ENCODE data around the gene POR. TPM values are rescaled to one million over a fixed set of nuclear protein-coding genes. Genes with fewer than 3 reads are reported as not detected.

Gene POR
- total and polyA plus RNA-seq, 2 experiments from 2014 or later, result 106 to 220 TPM

GRCh38 chr7:75891815-75892411, 23.0 kb upstream of the POR start:
- H2AFZ ChIP-seq, result no peak overlapping the region
- H3K4me3 ChIP-seq, result no peak overlapping the region
- H3K9me3 ChIP-seq (ENCODE audit: low read depth), result no peaks in the 10 kb centered on the region
- H3K4me1 ChIP-seq (ENCODE audit: insufficient read depth), result peaks cover 8% of the 10 kb centered on the region
- H3K36me3 ChIP-seq (replicated peaks; ENCODE audit: insufficient read depth, low read depth), result no peaks in the 10 kb centered on the region
- H3K27me3 ChIP-seq, result no peaks in the 10 kb centered on the region
- no peak overlapping the region for H3K27ac ChIP-seq
- no peaks in the 10 kb centered on the region for H3K79me2 ChIP-seq
- no peak for DNase-seq (ENCODE audit: low spot score)
- H4K20me1 ChIP-seq (ENCODE audit: insufficient read depth, poor library complexity, severe bottlenecking), result no peaks in the 10 kb centered on the region
- TF ChIP-seq EZH2 (IDR thresholded peaks at IDR 0.05; ENCODE audit: borderline replicate concordance) (no peak), CTCF (IDR thresholded peaks at IDR 0.05; ENCODE audit: poor library complexity) (no peak), EZH2phosphoT487 (IDR thresholded peaks at IDR 0.05; ENCODE audit: low read depth, severe bottlenecking, unreplicated experiment) (no peak)
- WGBS (ENCODE audit: low lambda C conversion rate, missing lambda C conversion rate), result 93% methylated on average over 7 of the region's 7 CpGs
- no peaks in the 10 kb centered on the region for H3K9me2 ChIP-seq (replicated peaks; ENCODE audit: insufficient read depth)
- no peak overlapping the region for H3K4me2 ChIP-seq

GRCh38 chr7:75892634-75893272, 22.2 kb upstream of the POR start:
- no peak overlapping the region for H3K4me2 ChIP-seq
- H4K20me1 ChIP-seq (ENCODE audit: insufficient read depth, poor library complexity, severe bottlenecking), result no peaks in the 10 kb centered on the region
- peak overlapping the region; percentile 32 for H3K27ac ChIP-seq
- H3K79me2 ChIP-seq, result no peaks in the 10 kb centered on the region
- DNase-seq (ENCODE audit: low spot score), result peak; percentile 41
- H3K27me3 ChIP-seq, result no peaks in the 10 kb centered on the region
- H3K4me1 ChIP-seq (ENCODE audit: insufficient read depth), result peaks cover 8% of the 10 kb centered on the region
- no peaks in the 10 kb centered on the region for H3K36me3 ChIP-seq (replicated peaks; ENCODE audit: insufficient read depth, low read depth)
- no peak overlapping the region for H2AFZ ChIP-seq
- H3K9me3 ChIP-seq (ENCODE audit: low read depth), result no peaks in the 10 kb centered on the region
- H3K9me2 ChIP-seq (replicated peaks; ENCODE audit: insufficient read depth), result no peaks in the 10 kb centered on the region
- TF ChIP-seq EZH2 (IDR thresholded peaks at IDR 0.05; ENCODE audit: borderline replicate concordance), result no peak
- no peak for TF ChIP-seq CTCF (IDR thresholded peaks at IDR 0.05; ENCODE audit: poor library complexity)
- TF ChIP-seq EZH2phosphoT487 (IDR thresholded peaks at IDR 0.05; ENCODE audit: low read depth, severe bottlenecking, unreplicated experiment), result no peak
- WGBS (ENCODE audit: low lambda C conversion rate, missing lambda C conversion rate), result 49% methylated on average over 15 of the region's 15 CpGs
- H3K4me3 ChIP-seq, result no peak overlapping the region

GRCh38 chr7:75896803-75897327, 18.1 kb upstream of the POR start:
- no peak overlapping the region for H3K4me2 ChIP-seq

More at GRCh38 chr7:75896803-75897327, 18.1 kb upstream of the POR start:
- Histone ChIP-seq H4K20me1 (ENCODE audit: insufficient read depth, poor library complexity, severe bottlenecking) (no peaks in the 10 kb centered on the region), H3K4me1 (ENCODE audit: insufficient read depth) (peaks cover 8% of the 10 kb centered on the region), H3K9me3 (ENCODE audit: low read depth) (no peaks in the 10 kb centered on the region), H3K27me3 (no peaks in the 10 kb centered on the region), H3K36me3 (replicated peaks; ENCODE audit: insufficient read depth, low read depth) (no peaks in the 10 kb centered on the region), H3K79me2 (no peaks in the 10 kb centered on the region), H3K4me3 (no peak overlapping the region), H3K27ac (no peak overlapping the region), H2AFZ (no peak overlapping the region), H3K9me2 (replicated peaks; ENCODE audit: insufficient read depth) (no peaks in the 10 kb centered on the region)
- no peak for DNase-seq (ENCODE audit: low spot score)
- TF ChIP-seq EZH2phosphoT487 (IDR thresholded peaks at IDR 0.05; ENCODE audit: low read depth, severe bottlenecking, unreplicated experiment) (no peak), CTCF (IDR thresholded peaks at IDR 0.05; ENCODE audit: poor library complexity) (no peak), EZH2 (IDR thresholded peaks at IDR 0.05; ENCODE audit: borderline replicate concordance) (no peak)
- WGBS (ENCODE audit: low lambda C conversion rate, missing lambda C conversion rate), result 89% methylated on average over 6 of the region's 6 CpGs
